Coronary artery (tissue), 2 donors: ENCODE data around the gene ANTXR1.

Experiments used
- DNase-seq: peaks from one replicate; pipeline ENCODE4 v3.0.0-alpha.2; 2017; ENCODE audit warnings: low spot score
- H3K27ac ChIP-seq, 2 donors: fragments of 200-600 bp; sonication (generic); one replicate each; pipeline ENCODE4 v1.5.1; 2016 to 2019
- H3K4me3 ChIP-seq: fragments of 200-600 bp; sonication (generic); 2 replicates; pipeline ENCODE4 v1.5.1; 2016; ENCODE audit warnings: mild to moderate bottlenecking, moderate library complexity
- CTCF ChIP-seq: fragments of 200-600 bp; sonication (generic); IDR thresholded peaks from one replicate; pipeline ENCODE4 v1.5.1; 2019; ENCODE audit warnings: antibody characterized with exemption

The ANTXR1 gene

GRCh38 chr2:69175790-69176715 is 163.1 kb downstream of the ANTXR1 start:
- H3K27ac ChIP-seq = peak overlapping the region; percentile 87 to 97
- no peak for TF ChIP-seq CTCF
- no peak for DNase-seq
- H3K4me3 ChIP-seq = no peak overlapping the region

GRCh38 chr2:69177063-69177771 is 164.2 kb downstream of the ANTXR1 start:
- TF ChIP-seq CTCF = no peak
- H3K4me3 ChIP-seq = peak overlapping the region; percentile 50
- peak overlapping the region; percentile 87 to 97 for H3K27ac ChIP-seq
- peak; percentile 88 for DNase-seq

- TF ChIP-seq CTCF = no peak
- H3K27ac ChIP-seq = peak overlapping the region; percentile 87 to 97
- H3K4me3 ChIP-seq = peak overlapping the region; percentile 50
- peak; percentile 99 for DNase-seq
Observed at GRCh38 chr2:69177785-69178636, 165.0 kb downstream of the ANTXR1 start.

GRCh38 chr2:69178756-69179155 is 165.8 kb downstream of the ANTXR1 start:
- Histone ChIP-seq H3K27ac (peak overlapping the region; percentile 87 to 97), H3K4me3 (no peak overlapping the region)
- DNase-seq = no peak
- no peak for TF ChIP-seq CTCF

GRCh38 chr2:69180227-69180626 is 167.2 kb downstream of the ANTXR1 start:
- DNase-seq = no peak
- TF ChIP-seq CTCF = no peak
- Histone ChIP-seq H3K27ac (peak overlapping the region; percentile 49 to 61), H3K4me3 (no peak overlapping the region)

- TF ChIP-seq CTCF = no peak
- DNase-seq = no peak
- Histone ChIP-seq H3K27ac (peak overlapping the region; percentile 49 to 61), H3K4me3 (no peak overlapping the region)
Observed at GRCh38 chr2:69180974-69181373, 168.0 kb downstream of the ANTXR1 start.
